B cell (primary cell): ENCODE measurements around the gene PPM1M.

Experiments used
- CTCF ChIP-seq: fragments of 200-600 bp; IDR thresholded peaks from one replicate; pipeline ENCODE4 v1.8.0; 2022; ENCODE audit warnings: antibody characterized with exemption, mild to moderate bottlenecking
- EZH2 ChIP-seq: IDR thresholded peaks from 2 replicates; pipeline ENCODE4 v1.6.1; 2012; ENCODE audit warnings: borderline replicate concordance, low read depth, mild to moderate bottlenecking, moderate library complexity, low read length; ENCODE audit not compliant: insufficient read depth, poor library complexity, severe bottlenecking

- TF ChIP-seq CTCF (no peak), EZH2 (no peak)
These were observed 1.5 kb upstream of the PPM1M start for GRCh38 chr3:52243791-52244628.
